Testis (tissue), 2 donors: ENCODE data around the gene POLDIP3.
"Not testable (repeated sequence)": the region's sequence is repeated elsewhere in the genome, so short reads cannot be mapped to it uniquely, and the experiment has no call there.

Experiments
- CTCF ChIP-seq, 3 experiments: fragments of 450-650 bp in 2 of 3; fragments of 200-600 bp in 1 of 3; sonication (generic) in 1 of 3; IDR thresholded peaks; one replicate each; pipeline ENCODE4 v1.5.1; 2016 to 2019; ENCODE audit warnings: antibody characterized with exemption in 3 of 3, mild to moderate bottlenecking in 2 of 3, moderate library complexity in 1 of 3
- POLR2A ChIP-seq: fragments of 450-650 bp; IDR thresholded peaks from one replicate; pipeline ENCODE4 v1.6.1; 2017; ENCODE audit warnings: antibody characterized with exemption, mild to moderate bottlenecking, moderate library complexity

- TF ChIP-seq CTCF (IDR thresholded peaks at IDR 0.05); POLR2A: not testable (repeated sequence)
Observed at GRCh38 chr22:42552294-42552647, 62.4 kb downstream of the POLDIP3 start.
